Kidney epithelial cell (primary cell): Measurements from ENCODE around the gene TMC8. TPM values are rescaled to one million over a fixed set of nuclear protein-coding genes. Genes with fewer than 3 reads are reported as not detected.

Source experiments
- DNase-seq: peaks from one replicate; pipeline ENCODE4 v3.0.0-alpha.2; 2010; ENCODE audit warnings: low read depth
- H3K27me3 ChIP-seq: 2 replicates; pipeline ENCODE4 v1.6.0; 2011; ENCODE audit warnings: low read length; ENCODE audit not compliant: control insufficient read depth, insufficient read depth
- H3K36me3 ChIP-seq: 2 replicates; pipeline ENCODE4 v1.5.1; 2011; ENCODE audit warnings: low read length; ENCODE audit not compliant: control insufficient read depth, insufficient read depth
- H3K4me3 ChIP-seq: 2 replicates; pipeline ENCODE4 v1.5.1; 2011; ENCODE audit warnings: low read depth, mild to moderate bottlenecking, control low read depth, low read length
- total RNA-seq: library from RNA; depleted of rRNA; stranded (reverse); fragments of >200 nt; gene quantifications from 2 replicates; pipeline ENCODE4 v1.2.3, GENCODE V29; 2015
- TF ChIP-seq, protein P1 (sequence below): IDR thresholded peaks from 2 replicates; pipeline ENCODE4 v1.5.1; 2011; ENCODE audit warnings: mild to moderate bottlenecking, moderate library complexity, low read length, control low read depth, inconsistent platforms; ENCODE audit not compliant: insufficient read depth, poor library complexity, severe bottlenecking

Gene TMC8
- total RNA-seq, 1 donor from 2014 or later, result 6.4 TPM

DNA sequence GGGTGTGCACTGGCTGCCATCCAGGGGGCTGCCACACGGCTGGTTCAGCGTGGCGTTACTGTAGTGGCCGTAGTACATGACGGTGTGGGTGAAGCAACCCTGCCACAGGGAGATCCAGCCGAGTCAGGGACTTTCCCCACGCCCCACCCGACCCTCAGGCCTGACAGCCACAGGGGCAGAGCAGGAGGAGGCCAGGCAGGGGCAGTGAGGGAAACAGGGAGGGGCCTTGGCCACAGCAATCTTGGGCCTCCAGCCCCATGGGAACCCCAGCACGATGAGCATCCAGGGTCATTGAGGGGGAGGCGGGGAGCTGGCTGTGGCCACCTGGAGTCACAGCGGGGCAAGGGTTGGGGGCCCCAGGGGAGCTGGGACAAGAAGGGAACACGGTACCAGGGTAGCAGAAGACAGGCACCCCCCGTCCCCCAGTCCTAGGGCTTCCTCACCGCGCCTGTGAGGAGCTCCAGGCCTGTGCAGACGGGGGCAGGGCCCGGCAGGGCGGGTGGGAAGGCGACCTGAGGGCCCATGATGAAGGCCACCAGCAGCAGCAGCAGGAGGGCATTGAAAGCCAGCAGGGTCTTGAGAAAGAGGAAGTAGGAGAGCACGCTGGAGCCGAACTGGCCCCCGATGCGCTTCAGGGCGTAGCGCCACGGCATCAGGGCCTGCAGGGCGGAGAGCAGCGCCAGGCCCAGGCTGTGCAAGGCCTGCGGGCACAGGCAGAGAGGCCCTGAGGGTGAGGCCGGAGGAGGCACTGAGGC lies 6.3 kb upstream of the TMC8 start:
- no peak for DNase-seq
- Histone ChIP-seq H3K36me3 (no peaks in the 10 kb centered on the region), H3K4me3 (no peak overlapping the region), H3K27me3 (no peaks in the 10 kb centered on the region)
- TF ChIP-seq, protein P1, sequence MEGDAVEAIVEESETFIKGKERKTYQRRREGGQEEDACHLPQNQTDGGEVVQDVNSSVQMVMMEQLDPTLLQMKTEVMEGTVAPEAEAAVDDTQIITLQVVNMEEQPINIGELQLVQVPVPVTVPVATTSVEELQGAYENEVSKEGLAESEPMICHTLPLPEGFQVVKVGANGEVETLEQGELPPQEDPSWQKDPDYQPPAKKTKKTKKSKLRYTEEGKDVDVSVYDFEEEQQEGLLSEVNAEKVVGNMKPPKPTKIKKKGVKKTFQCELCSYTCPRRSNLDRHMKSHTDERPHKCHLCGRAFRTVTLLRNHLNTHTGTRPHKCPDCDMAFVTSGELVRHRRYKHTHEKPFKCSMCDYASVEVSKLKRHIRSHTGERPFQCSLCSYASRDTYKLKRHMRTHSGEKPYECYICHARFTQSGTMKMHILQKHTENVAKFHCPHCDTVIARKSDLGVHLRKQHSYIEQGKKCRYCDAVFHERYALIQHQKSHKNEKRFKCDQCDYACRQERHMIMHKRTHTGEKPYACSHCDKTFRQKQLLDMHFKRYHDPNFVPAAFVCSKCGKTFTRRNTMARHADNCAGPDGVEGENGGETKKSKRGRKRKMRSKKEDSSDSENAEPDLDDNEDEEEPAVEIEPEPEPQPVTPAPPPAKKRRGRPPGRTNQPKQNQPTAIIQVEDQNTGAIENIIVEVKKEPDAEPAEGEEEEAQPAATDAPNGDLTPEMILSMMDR, result no peak

- no peak for DNase-seq
- TF ChIP-seq, protein P1, result no peak
- no peak overlapping the region for H3K4me3 ChIP-seq
- no peaks in the 10 kb centered on the region for H3K27me3 ChIP-seq
- H3K36me3 ChIP-seq, result no peaks in the 10 kb centered on the region
Measured at GRCh38 chr17:78124836-78125137, 5.8 kb upstream of the TMC8 start.

GRCh38 chr17:78125138-78125913 lies 5.2 kb upstream of the TMC8 start:
- no peak overlapping the region for H3K4me3 ChIP-seq
- no peaks in the 10 kb centered on the region for H3K36me3 ChIP-seq
- TF ChIP-seq, protein P1, result no peak
- DNase-seq, result no peak
- H3K27me3 ChIP-seq, result no peaks in the 10 kb centered on the region

DNA sequence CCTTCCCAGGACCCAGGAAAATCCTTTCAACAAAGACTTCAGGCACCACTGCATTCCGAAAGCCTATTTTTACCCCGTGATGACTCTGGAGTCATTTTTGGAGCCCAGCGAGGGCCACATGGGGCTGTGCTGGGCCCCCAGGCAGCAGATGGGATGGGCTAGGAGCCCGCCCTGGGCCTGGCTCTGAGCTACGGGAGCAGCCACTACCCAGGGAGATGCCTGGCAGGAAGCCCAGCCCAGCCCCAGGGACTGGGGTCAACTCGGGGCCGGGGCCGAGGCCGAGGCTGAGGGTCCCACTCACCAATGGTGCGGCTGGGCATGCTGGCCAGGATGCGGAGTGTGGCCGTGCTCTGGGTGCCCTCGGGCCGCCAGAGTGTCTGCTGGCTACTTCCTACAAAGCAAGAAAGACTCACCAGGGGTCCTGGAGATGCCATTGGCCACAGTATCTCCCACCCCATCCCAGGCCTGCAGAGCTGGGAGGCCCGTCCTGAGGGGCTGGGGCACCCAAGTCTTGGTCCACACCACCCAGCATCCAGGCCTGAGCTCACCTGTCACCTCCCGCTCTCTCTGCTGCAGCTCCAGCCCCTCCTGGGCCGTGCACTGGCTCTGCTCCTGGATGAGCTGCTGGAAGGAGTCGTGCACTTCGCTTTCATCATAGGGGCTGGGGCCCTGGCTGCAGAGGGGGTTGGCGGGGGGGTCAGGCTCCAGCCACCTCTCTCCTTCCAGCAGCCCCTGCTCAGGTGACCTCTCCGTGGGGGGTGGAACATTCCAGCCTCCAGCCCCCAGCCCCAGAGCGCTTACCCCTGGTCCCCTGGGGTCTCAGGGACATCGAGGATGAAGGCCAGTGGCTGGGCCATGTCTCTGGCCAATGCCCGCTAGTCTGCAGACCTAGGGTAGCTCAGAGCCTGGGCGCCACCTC lies 4.3 kb upstream of the TMC8 start:
- Histone ChIP-seq H3K36me3 (no peaks in the 10 kb centered on the region), H3K27me3 (peaks cover 5% of the 10 kb centered on the region), H3K4me3 (no peak overlapping the region)
- DNase-seq, result no peak
- TF ChIP-seq, protein P1, result no peak

- no peak for DNase-seq
- Histone ChIP-seq H3K27me3 (peaks cover 11% of the 10 kb centered on the region), H3K36me3 (no peaks in the 10 kb centered on the region), H3K4me3 (no peak overlapping the region)
- TF ChIP-seq, protein P1, result no peak
Measured at GRCh38 chr17:78126895-78127238, 3.7 kb upstream of the TMC8 start.
